Liver (tissue), 9 donors: ENCODE data around the gene AXDND1. TPM values are rescaled to one million over a fixed set of nuclear protein-coding genes. Genes with fewer than 3 reads are reported as not detected.

Experiments
- DNase-seq: peaks from one replicate; pipeline ENCODE4 v3.0.0-alpha.2; 2017; ENCODE audit warnings: low spot score
- H3K27ac ChIP-seq, 2 donors: one replicate each; pipeline ENCODE4 v1.7.0; 2013; ENCODE audit warnings: inconsistent platforms in 2 of 2, low read length in 2 of 2, control low read depth in 1 of 2, low read depth in 1 of 2, mild to moderate bottlenecking in 1 of 2
- H3K27me3 ChIP-seq, 4 donors: one replicate each; pipeline versions ENCODE4 v1.6.1 to v1.7.0; 2013; ENCODE audit warnings: low read length in 3 of 4, inconsistent platforms in 1 of 4, mild to moderate bottlenecking in 1 of 4, moderate library complexity in 1 of 4; ENCODE audit not compliant: control insufficient read depth in 4 of 4, insufficient read depth in 4 of 4
- H3K36me3 ChIP-seq, 4 donors: one replicate each; pipeline versions ENCODE4 v1.6.1 to v1.7.0; 2013; ENCODE audit warnings: low read length in 3 of 4, mild to moderate bottlenecking in 3 of 4, low read depth in 1 of 4, moderate library complexity in 1 of 4; ENCODE audit not compliant: control insufficient read depth in 4 of 4, insufficient read depth in 3 of 4
- H3K4me1 ChIP-seq, 4 donors: one replicate each; pipeline versions ENCODE4 v1.6.1 to v1.7.0; 2013; ENCODE audit warnings: low read length in 3 of 4, mild to moderate bottlenecking in 3 of 4, moderate library complexity in 1 of 4; ENCODE audit not compliant: control insufficient read depth in 4 of 4, insufficient read depth in 4 of 4
- H3K4me3 ChIP-seq, 3 donors: one replicate each; pipeline versions ENCODE4 v1.6.1 to v1.7.0; 2013; ENCODE audit warnings: low read length in 3 of 3, control low read depth in 1 of 3, low read depth in 1 of 3, mild to moderate bottlenecking in 1 of 3
- H3K9ac ChIP-seq, 2 donors: one replicate each; pipeline ENCODE4 v1.7.0; 2013; ENCODE audit warnings: low read length in 2 of 2, mild to moderate bottlenecking in 2 of 2, moderate library complexity in 2 of 2, control low read depth in 1 of 2, low read depth in 1 of 2
- H3K9me3 ChIP-seq, 4 donors: one replicate each; pipeline versions ENCODE4 v1.6.1 to v1.7.0; 2013; ENCODE audit warnings: low read length in 3 of 4; ENCODE audit not compliant: control insufficient read depth in 4 of 4
- ATF3 ChIP-seq: IDR thresholded peaks from 2 replicates; pipeline ENCODE4 v1.6.1; 2016; ENCODE audit warnings: antibody characterized with exemption
- CTCF ChIP-seq: fragments of 150-350 bp; IDR thresholded peaks from 2 replicates; pipeline ENCODE4 v1.5.1; 2017; ENCODE audit warnings: improper control_type of control experiment, low read depth, low read length; ENCODE audit not compliant: missing input control
- EGR1 ChIP-seq, 2 donors: IDR thresholded peaks; 2 replicates each; pipeline ENCODE4 v1.6.1; 2016 to 2018; ENCODE audit warnings: antibody characterized with exemption in 2 of 2, low read depth in 2 of 2
- FOXA1 ChIP-seq: IDR thresholded peaks from 2 replicates; pipeline ENCODE4 v1.6.1; 2016; ENCODE audit warnings: antibody characterized with exemption
- FOXA2 ChIP-seq: IDR thresholded peaks from 2 replicates; pipeline ENCODE4 v1.6.1; 2016; ENCODE audit warnings: antibody characterized with exemption
- GABPA ChIP-seq, 2 donors: IDR thresholded peaks in 1 of 2; conservative IDR thresholded peaks in 1 of 2; 2 replicates each; pipeline ENCODE4 v1.6.1; 2016; ENCODE audit warnings: antibody characterized with exemption in 2 of 2, mild to moderate bottlenecking in 1 of 2, moderate library complexity in 1 of 2
- HNF4A ChIP-seq, 2 donors: conservative IDR thresholded peaks; 2 replicates each; pipeline ENCODE4 v1.6.1; 2016; ENCODE audit warnings: antibody characterized with exemption in 2 of 2, mild to moderate bottlenecking in 2 of 2
- HNF4G ChIP-seq: IDR thresholded peaks from 2 replicates; pipeline ENCODE4 v1.6.1; 2016; ENCODE audit warnings: antibody characterized with exemption
- JUND ChIP-seq, 2 donors: IDR thresholded peaks; 2 replicates each; pipeline ENCODE4 v1.6.1; 2016; ENCODE audit warnings: antibody characterized with exemption in 2 of 2
- MAX ChIP-seq: IDR thresholded peaks from 2 replicates; pipeline ENCODE4 v1.6.1; 2016; ENCODE audit warnings: antibody characterized with exemption
- NR2F2 ChIP-seq: IDR thresholded peaks from 2 replicates; pipeline ENCODE4 v1.6.1; 2016; ENCODE audit warnings: antibody characterized with exemption
- RAD21 ChIP-seq, 2 donors: IDR thresholded peaks; 2 replicates each; pipeline ENCODE4 v1.6.1; 2016; ENCODE audit warnings: antibody characterized with exemption in 2 of 2, mild to moderate bottlenecking in 2 of 2
- REST ChIP-seq: IDR thresholded peaks from 2 replicates; pipeline ENCODE4 v1.6.1; 2016; ENCODE audit warnings: antibody characterized with exemption, mild to moderate bottlenecking
- RXRA ChIP-seq, 2 donors: IDR thresholded peaks; 2 replicates each; pipeline ENCODE4 v1.6.1; 2017 to 2018; ENCODE audit warnings: antibody characterized with exemption in 2 of 2, mild to moderate bottlenecking in 1 of 2
- TAF1 ChIP-seq: conservative IDR thresholded peaks from 2 replicates; pipeline ENCODE4 v1.6.1; 2016; ENCODE audit warnings: antibody characterized with exemption, mild to moderate bottlenecking
- YY1 ChIP-seq: IDR thresholded peaks from 2 replicates; pipeline ENCODE4 v1.6.1; 2016; ENCODE audit warnings: antibody characterized with exemption, mild to moderate bottlenecking
- ZBTB33 ChIP-seq: IDR thresholded peaks from 2 replicates; pipeline ENCODE4 v1.6.1; 2016; ENCODE audit warnings: antibody characterized with exemption
- WGBS: extraction: QIAGEN DNeasy Blood & Tissue Kit; methylation state at CpG from one replicate; pipeline ENCODE4 v1.1.7; 2013; 5-methylcytosine and 5-hydroxymethylcytosine counted together
- polyA plus RNA-seq, 2 donors: library from polyadenylated mRNA; stranded (reverse) in 1 of 2; unstranded in 1 of 2; fragments of 200-250 nt in 1 of 2; fragments of >200 nt in 1 of 2; fragmentation: Nextera tagmentation in 1 of 2; extraction: Ambion mirVana in 1 of 2; gene quantifications; one replicate each; pipeline versions ENCODE4 v1.2.1 to v1.2.3, GENCODE V29; 2013 to 2015
- total RNA-seq, 2 donors: library from RNA; depleted of rRNA; stranded (reverse); fragments of >200 nt; gene quantifications; one replicate each; pipeline ENCODE4 v1.2.3, GENCODE V29; 2014
- donor health status: healthy.
- donor health status: healthy.
- donor health status: healthy.
- donor health status: healthy.
- donor health status: healthy.

Gene AXDND1
- total and polyA plus RNA-seq, 4 donors, result 0.25 TPM; not detected in 3

GRCh38 chr1:179549368-179549700, 183.6 kb downstream of the AXDND1 start:
- no peaks in the 10 kb centered on the region for H3K4me1 ChIP-seq
- WGBS, result 66% methylated on average over 2 of the region's 2 CpGs
- TF ChIP-seq TAF1, result no peak
- no peak for TF ChIP-seq EGR1 (IDR thresholded peaks at IDR 0.05; ENCODE audit: low read depth in 2 of 2)
- no peak overlapping the region for H3K4me3 ChIP-seq
- no peak for DNase-seq
- H3K36me3 ChIP-seq, result no peaks in the 10 kb centered on the region
- no peak overlapping the region for H3K9ac ChIP-seq
- H3K27me3 ChIP-seq, result peaks cover 0 to 2% (median 0%) of the 10 kb centered on the region in 4 donors
- H3K9me3 ChIP-seq, result no peaks in the 10 kb centered on the region
- no peak overlapping the region for H3K27ac ChIP-seq

- WGBS, result 71% methylated on average over 9 of the region's 9 CpGs
- Histone ChIP-seq H3K36me3 (no peaks in the 10 kb centered on the region), H3K27me3 (peaks cover 0 to 2% (median 0%) of the 10 kb centered on the region in 4 donors), H3K4me1 (no peaks in the 10 kb centered on the region), H3K9me3 (no peaks in the 10 kb centered on the region), H3K27ac (no peak overlapping the region), H3K9ac (no peak overlapping the region), H3K4me3 (no peak overlapping the region)
- TF ChIP-seq JUND (IDR thresholded peaks at IDR 0.05), result no peak
- no peak for TF ChIP-seq GABPA (IDR thresholded peaks at IDR 0.05 in 1 of 2, conservative IDR thresholded peaks at IDR 0.05 in 1 of 2)
- no peak for TF ChIP-seq MAX
- no peak for TF ChIP-seq YY1
- TF ChIP-seq CTCF, result no peak
- TF ChIP-seq NR2F2, result no peak
- TF ChIP-seq ATF3, result no peak
- no peak for TF ChIP-seq TAF1
- no peak for TF ChIP-seq FOXA2
- no peak for TF ChIP-seq HNF4G
- DNase-seq, result no peak
Observed at GRCh38 chr1:179550746-179551682, 185.2 kb downstream of the AXDND1 start.

- Histone ChIP-seq H3K9ac (no peak overlapping the region), H3K36me3 (no peaks in the 10 kb centered on the region), H3K27me3 (peaks cover 0 to 2% (median 0%) of the 10 kb centered on the region in 4 donors), H3K27ac (no peak overlapping the region), H3K4me1 (no peaks in the 10 kb centered on the region), H3K9me3 (no peaks in the 10 kb centered on the region), H3K4me3 (no peak overlapping the region)
- DNase-seq, result no peak
- TF ChIP-seq RAD21 (IDR thresholded peaks at IDR 0.05) (no peak), FOXA1 (no peak), HNF4A (conservative IDR thresholded peaks at IDR 0.05) (no peak), HNF4G (no peak), REST (no peak), FOXA2 (no peak), ATF3 (no peak), ZBTB33 (no peak), JUND (IDR thresholded peaks at IDR 0.05) (no peak), MAX (no peak), RXRA (IDR thresholded peaks at IDR 0.05) (no peak)
Observed at GRCh38 chr1:179554427-179554826, 188.7 kb downstream of the AXDND1 start.
